ENCODE data around the gene CCDC112.
"Not testable (repeated sequence)": the region's sequence is repeated elsewhere in the genome, so short reads cannot be mapped to it uniquely, and the experiment has no call there.

Gene CCDC112

DNA sequence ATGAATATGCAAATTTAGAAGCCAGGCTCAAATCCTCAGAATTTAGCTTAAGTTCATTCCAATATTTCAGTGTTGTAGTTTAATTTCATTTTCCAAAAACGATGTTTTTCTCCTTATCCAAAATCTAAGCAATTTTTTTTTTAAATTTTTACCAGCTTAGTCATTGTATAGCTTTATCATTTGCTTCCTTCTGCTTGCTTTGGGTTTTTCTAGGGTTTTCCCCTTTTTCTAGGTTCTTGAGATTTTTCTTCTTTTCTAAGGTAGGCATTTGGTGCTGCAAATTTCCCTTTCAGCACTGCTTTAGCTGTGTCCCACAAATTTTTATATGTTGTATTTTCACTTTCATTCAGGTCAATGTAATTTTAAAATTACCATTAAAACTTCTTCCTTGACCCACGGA, 34.4 kb upstream of the CCDC112 start:
- Mint-ChIP-seq H3K27ac (no peak overlapping the region), H3K36me3 (ENCODE audit: low read depth) (no peaks in the 10 kb centered on the region), H3K9me3 (peaks cover 2% of the 10 kb centered on the region), H3K27me3 (ENCODE audit: low read depth) (no peaks in the 10 kb centered on the region), H3K4me3 (no peak overlapping the region), H3K4me1 (peaks cover 3% of the 10 kb centered on the region)
- TF ChIP-seq, protein P1, sequence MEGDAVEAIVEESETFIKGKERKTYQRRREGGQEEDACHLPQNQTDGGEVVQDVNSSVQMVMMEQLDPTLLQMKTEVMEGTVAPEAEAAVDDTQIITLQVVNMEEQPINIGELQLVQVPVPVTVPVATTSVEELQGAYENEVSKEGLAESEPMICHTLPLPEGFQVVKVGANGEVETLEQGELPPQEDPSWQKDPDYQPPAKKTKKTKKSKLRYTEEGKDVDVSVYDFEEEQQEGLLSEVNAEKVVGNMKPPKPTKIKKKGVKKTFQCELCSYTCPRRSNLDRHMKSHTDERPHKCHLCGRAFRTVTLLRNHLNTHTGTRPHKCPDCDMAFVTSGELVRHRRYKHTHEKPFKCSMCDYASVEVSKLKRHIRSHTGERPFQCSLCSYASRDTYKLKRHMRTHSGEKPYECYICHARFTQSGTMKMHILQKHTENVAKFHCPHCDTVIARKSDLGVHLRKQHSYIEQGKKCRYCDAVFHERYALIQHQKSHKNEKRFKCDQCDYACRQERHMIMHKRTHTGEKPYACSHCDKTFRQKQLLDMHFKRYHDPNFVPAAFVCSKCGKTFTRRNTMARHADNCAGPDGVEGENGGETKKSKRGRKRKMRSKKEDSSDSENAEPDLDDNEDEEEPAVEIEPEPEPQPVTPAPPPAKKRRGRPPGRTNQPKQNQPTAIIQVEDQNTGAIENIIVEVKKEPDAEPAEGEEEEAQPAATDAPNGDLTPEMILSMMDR (IDR thresholded peaks at IDR 0.05; ENCODE audit: unreplicated experiment in 3 of 3), result no peak

- no peak overlapping the region for H3K4me3 Mint-ChIP-seq
Measured at GRCh38 chr5:115329475-115329874, 33.0 kb upstream of the CCDC112 start.

GRCh38 chr5:115328617-115329274, 32.3 kb upstream of the CCDC112 start:
- not testable (repeated sequence) for H3K36me3 Mint-ChIP-seq (ENCODE audit: low read depth); H3K27me3 Mint-ChIP-seq (ENCODE audit: low read depth); H3K4me3 Mint-ChIP-seq; H3K4me1 Mint-ChIP-seq; H3K27ac Mint-ChIP-seq; H3K9me3 Mint-ChIP-seq

More at GRCh38 chr5:115329475-115329874, 33.0 kb upstream of the CCDC112 start:
- TF ChIP-seq, protein P1 (IDR thresholded peaks at IDR 0.05; ENCODE audit: unreplicated experiment in 3 of 3), result no peak
- Mint-ChIP-seq H3K4me1 (peaks cover 6% of the 10 kb centered on the region), H3K9me3 (peaks cover 2% of the 10 kb centered on the region), H3K36me3 (ENCODE audit: low read depth) (no peaks in the 10 kb centered on the region), H3K27me3 (ENCODE audit: low read depth) (no peaks in the 10 kb centered on the region), H3K27ac (no peak overlapping the region)

DNA sequence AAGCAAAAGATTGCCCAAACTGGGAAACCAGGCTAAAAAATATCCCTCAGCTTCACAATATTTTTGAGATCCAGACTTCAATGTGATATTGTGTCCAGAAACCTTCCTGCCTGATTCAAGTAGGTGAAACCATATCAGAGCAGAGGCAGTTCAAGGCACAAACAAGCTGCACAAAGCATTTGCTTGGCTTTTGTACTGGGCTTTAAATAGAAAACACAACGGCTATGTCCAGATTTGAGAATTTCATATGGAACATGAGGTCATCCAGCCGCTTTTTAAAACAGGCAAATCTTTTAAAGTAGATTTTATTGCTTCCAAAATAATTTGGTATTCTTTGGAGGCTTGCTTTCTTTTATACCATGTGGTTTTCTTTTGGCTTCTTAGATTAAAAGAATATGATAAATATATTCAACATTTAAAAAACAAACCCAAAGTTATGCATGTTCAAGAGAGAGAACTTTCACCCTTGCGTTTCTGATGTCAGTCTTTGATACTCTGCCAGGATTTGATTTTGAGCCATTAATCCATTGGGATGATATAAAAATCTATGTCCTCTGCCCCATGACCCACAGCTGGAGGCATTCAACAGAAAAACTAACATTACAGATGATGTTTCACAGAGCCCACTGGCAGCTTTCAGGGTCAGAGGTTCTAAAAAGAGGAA, 29.0 kb upstream of the CCDC112 start:
- Mint-ChIP-seq H3K4me1 (peaks cover 6% of the 10 kb centered on the region), H3K9me3 (peaks cover 3% of the 10 kb centered on the region), H3K27ac (peak overlapping the region; percentile 22 to 91 (median 62))

DNA sequence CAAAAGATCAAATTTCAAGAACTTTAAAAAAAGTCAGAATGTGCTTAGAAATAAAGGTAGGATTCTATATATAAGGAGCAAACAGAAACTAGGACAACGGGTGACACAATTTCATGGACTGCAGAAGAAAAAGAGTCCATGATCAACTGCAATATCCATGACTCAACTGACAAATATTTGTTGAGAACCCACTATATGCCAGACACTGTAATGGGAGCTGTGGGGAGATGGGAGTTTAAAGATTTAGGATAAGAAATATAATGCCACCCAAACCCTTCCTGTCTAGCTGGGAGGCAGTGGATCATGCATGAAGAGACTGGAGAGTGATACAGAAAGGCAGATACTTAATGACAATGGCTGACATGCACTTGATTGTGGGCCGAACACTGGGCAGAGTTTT, 27.6 kb upstream of the CCDC112 start:
- Mint-ChIP-seq H3K27me3 (ENCODE audit: low read depth) (no peaks in the 10 kb centered on the region), H3K36me3 (ENCODE audit: low read depth) (no peaks in the 10 kb centered on the region), H3K9me3 (peaks cover 3% of the 10 kb centered on the region), H3K27ac (peak overlapping the region in 1 of 3 experiments; percentile 62), H3K4me3 (no peak overlapping the region), H3K4me1 (peaks cover 13% of the 10 kb centered on the region)
- TF ChIP-seq, protein P1 (IDR thresholded peaks at IDR 0.05; ENCODE audit: unreplicated experiment in 3 of 3), result no peak

More for the DNA sequence above, 29.0 kb upstream of the CCDC112 start:
- Mint-ChIP-seq H3K4me3 (no peak overlapping the region), H3K36me3 (ENCODE audit: low read depth) (no peaks in the 10 kb centered on the region), H3K27me3 (ENCODE audit: low read depth) (no peaks in the 10 kb centered on the region)
- TF ChIP-seq, protein P1 (IDR thresholded peaks at IDR 0.05; ENCODE audit: unreplicated experiment in 3 of 3), result no peak

- Mint-ChIP-seq H3K4me1 (peaks cover 13% of the 10 kb centered on the region), H3K36me3 (ENCODE audit: low read depth) (no peaks in the 10 kb centered on the region), H3K27me3 (ENCODE audit: low read depth) (no peaks in the 10 kb centered on the region), H3K4me3 (no peak overlapping the region), H3K9me3 (peaks cover 3% of the 10 kb centered on the region), H3K27ac (no peak overlapping the region)
- TF ChIP-seq, protein P1 (IDR thresholded peaks at IDR 0.05; ENCODE audit: unreplicated experiment in 3 of 3), result no peak
Measured at GRCh38 chr5:115322729-115323128, 26.3 kb upstream of the CCDC112 start.

Measured in nephron (organoid).